Subcutaneous abdominal adipose tissue (tissue), 5 donors: ENCODE data around the gene POC1B.

ENCODE experiments used
- H3K27ac ChIP-seq: one replicate; pipeline ENCODE4 v1.7.0; 2013; ENCODE audit warnings: low read depth, mild to moderate bottlenecking, inconsistent platforms, low read length, moderate library complexity
- H3K27me3 ChIP-seq, 5 donors: one replicate each; pipeline ENCODE4 v1.7.0; 2013; ENCODE audit warnings: low read length in 5 of 5, inconsistent platforms in 1 of 5; ENCODE audit not compliant: control insufficient read depth in 5 of 5, insufficient read depth in 4 of 5
- H3K36me3 ChIP-seq, 5 donors: one replicate each; pipeline ENCODE4 v1.7.0; 2013; ENCODE audit warnings: low read length in 5 of 5; ENCODE audit not compliant: control insufficient read depth in 5 of 5, insufficient read depth in 5 of 5
- H3K4me1 ChIP-seq, 5 donors: one replicate each; pipeline ENCODE4 v1.7.0; 2013; ENCODE audit warnings: low read length in 5 of 5, mild to moderate bottlenecking in 3 of 5, moderate library complexity in 1 of 5; ENCODE audit not compliant: control insufficient read depth in 5 of 5, insufficient read depth in 5 of 5
- H3K4me3 ChIP-seq, 5 donors: one replicate each; pipeline ENCODE4 v1.7.0; 2013; ENCODE audit warnings: low read length in 5 of 5, low read depth in 1 of 5
- H3K9ac ChIP-seq, 5 donors: one replicate each; pipeline ENCODE4 v1.7.0; 2013; ENCODE audit warnings: low read length in 5 of 5, mild to moderate bottlenecking in 4 of 5, moderate library complexity in 3 of 5
- H3K9me3 ChIP-seq, 5 donors: one replicate each; pipeline ENCODE4 v1.7.0; 2013; ENCODE audit warnings: low read length in 5 of 5; ENCODE audit not compliant: control insufficient read depth in 5 of 5
- donor health status: healthy.
- donor health status: healthy.
- donor health status: healthy.
- donor health status: healthy.
- donor health status: healthy.

The POC1B gene

DNA sequence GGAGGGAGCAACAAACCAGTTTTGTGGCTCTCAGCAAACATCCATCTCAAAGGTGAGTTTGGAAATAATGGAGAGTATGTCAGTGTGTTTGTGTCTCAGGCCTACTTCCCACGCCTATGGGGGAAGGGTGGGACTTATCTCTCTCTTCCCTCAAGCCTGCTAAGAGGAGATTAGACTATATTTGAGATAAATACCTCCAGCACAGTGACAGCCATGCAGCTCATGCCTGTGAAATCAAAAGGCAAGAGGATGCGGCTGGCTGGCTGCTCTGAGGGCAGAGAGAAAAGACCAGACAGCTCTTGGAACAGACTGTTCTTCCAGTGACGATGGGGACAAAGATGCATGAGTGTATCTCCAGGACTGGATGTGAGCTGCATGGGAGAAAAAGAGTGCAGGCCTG, 14.7 kb upstream of the POC1B start:
- H3K27me3 ChIP-seq = no peaks in the 10 kb centered on the region
- H3K4me1 ChIP-seq = peaks cover 0 to 16% (median 7%) of the 10 kb centered on the region in 5 donors
- no peaks in the 10 kb centered on the region for H3K9me3 ChIP-seq
- H3K4me3 ChIP-seq = no peak overlapping the region
- no peak overlapping the region for H3K27ac ChIP-seq
- H3K36me3 ChIP-seq = peaks cover 0 to 8% (median 0%) of the 10 kb centered on the region in 5 donors
- H3K9ac ChIP-seq = no peak overlapping the region

DNA sequence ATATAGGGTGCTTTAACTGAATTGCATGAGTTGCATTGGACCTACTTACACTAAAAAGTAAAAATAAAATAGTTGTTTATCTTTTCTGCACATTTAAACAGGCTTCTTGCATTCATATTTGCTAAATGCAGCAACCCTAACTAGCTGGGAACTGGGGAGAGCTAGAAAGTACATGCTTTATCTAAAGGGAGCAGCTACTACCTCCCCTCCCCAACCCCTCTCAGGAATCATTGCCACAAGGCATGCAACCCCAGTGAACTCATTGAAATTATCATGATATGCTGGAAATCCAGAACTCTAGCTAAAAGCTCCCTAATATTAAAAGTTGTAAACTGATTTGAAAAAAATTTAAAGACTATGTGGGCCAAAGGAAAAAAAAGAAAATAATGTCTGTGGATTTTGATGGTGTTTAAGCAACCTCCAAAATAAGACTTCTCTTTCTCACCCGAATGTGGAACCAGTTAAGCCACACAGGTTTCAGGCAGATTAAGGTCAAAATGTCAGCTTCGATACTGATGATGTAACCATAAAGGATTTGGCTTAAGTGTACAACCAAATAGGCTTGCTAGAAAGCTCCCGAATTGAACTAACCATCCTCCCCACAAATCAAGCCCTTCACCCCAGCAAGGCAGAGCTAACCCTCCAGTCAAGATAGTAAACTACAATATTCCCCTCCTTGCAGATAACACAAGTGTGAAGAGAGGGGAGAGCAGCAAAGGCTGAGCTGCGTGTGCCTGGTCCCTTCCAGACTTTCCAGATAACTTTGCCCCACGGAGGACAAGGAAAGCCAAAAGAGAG, 13.8 kb upstream of the POC1B start:
- no peaks in the 10 kb centered on the region for H3K27me3 ChIP-seq
- H3K4me3 ChIP-seq = no peak overlapping the region
- no peaks in the 10 kb centered on the region for H3K9me3 ChIP-seq
- H3K4me1 ChIP-seq = peaks cover 0 to 8% (median 7%) of the 10 kb centered on the region in 5 donors
- no peak overlapping the region for H3K27ac ChIP-seq
- H3K9ac ChIP-seq = no peak overlapping the region
- peaks cover 0 to 8% (median 0%) of the 10 kb centered on the region in 5 donors for H3K36me3 ChIP-seq

DNA sequence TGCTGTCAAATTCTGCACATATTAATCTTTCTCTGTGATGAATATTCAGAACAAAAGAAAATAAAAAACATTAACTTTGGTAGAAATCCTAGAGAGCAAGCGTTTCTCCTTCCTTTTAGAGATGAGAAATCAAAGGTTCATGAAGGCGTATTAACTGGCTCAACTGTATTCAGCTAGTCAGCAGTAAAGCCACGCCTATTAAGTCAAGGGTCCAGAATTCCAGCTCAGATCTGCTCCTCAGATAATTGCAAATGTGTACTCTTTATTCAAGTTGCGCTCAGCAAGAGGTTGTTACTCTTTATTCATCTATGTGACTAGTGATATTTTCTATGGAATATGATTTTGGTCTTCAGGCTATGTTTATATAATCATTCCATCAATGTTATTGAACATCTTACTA, 13.1 kb upstream of the POC1B start:
- Histone ChIP-seq H3K27me3 (no peaks in the 10 kb centered on the region), H3K9ac (no peak overlapping the region), H3K36me3 (peaks cover 0 to 8% (median 0%) of the 10 kb centered on the region in 5 donors), H3K4me3 (no peak overlapping the region), H3K27ac (no peak overlapping the region), H3K4me1 (peaks cover 0 to 7% (median 7%) of the 10 kb centered on the region in 5 donors), H3K9me3 (no peaks in the 10 kb centered on the region)

GRCh38 chr12:89537389-89537788, 11.5 kb upstream of the POC1B start:
- Histone ChIP-seq H3K9ac (no peak overlapping the region), H3K36me3 (peaks cover 0 to 8% (median 0%) of the 10 kb centered on the region in 5 donors), H3K27me3 (no peaks in the 10 kb centered on the region), H3K4me1 (no peaks in the 10 kb centered on the region), H3K4me3 (no peak overlapping the region), H3K27ac (no peak overlapping the region), H3K9me3 (no peaks in the 10 kb centered on the region)

GRCh38 chr12:89529738-89530137, 3.9 kb upstream of the POC1B start:
- Histone ChIP-seq H3K4me3 (no peak overlapping the region), H3K4me1 (peaks cover 0 to 13% (median 10%) of the 10 kb centered on the region in 5 donors), H3K36me3 (no peaks in the 10 kb centered on the region), H3K27me3 (no peaks in the 10 kb centered on the region), H3K9me3 (no peaks in the 10 kb centered on the region), H3K27ac (no peak overlapping the region), H3K9ac (no peak overlapping the region)

- Histone ChIP-seq H3K9me3 (no peaks in the 10 kb centered on the region), H3K27me3 (no peaks in the 10 kb centered on the region), H3K4me3 (no peak overlapping the region), H3K4me1 (peaks cover under 1 to 23% (median 22%) of the 10 kb centered on the region in 5 donors), H3K36me3 (no peaks in the 10 kb centered on the region), H3K27ac (no peak overlapping the region), H3K9ac (no peak overlapping the region)
These were observed 2.6 kb upstream of the POC1B start for GRCh38 chr12:89528434-89528833.

DNA sequence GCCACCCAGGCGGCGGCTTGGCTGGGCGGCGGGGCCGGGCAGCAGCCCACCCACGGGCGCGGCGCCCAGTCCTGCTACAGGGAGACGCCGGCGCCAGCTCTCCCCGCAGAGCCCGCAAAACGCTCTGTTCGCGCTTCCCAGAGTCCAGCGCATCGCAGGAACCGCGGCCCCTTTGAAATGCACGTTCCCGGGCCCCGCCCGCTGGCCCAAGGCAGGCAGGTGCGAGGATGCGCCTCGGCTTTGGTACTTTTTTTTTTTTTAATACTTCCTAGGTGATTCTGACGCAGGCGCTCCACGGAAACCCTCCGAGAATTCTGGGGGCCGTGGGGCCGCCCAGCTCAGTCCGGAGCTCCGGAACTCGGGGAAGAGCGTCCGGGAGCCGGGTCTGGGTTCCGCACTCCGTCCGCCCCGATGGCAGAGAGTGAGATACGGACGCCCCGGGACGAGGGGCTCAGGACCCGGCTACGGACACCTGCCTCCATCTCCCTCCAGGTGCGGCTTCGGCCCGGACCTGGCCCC, 483 bp downstream of the POC1B start:
- no peaks in the 10 kb centered on the region for H3K9me3 ChIP-seq
- peak overlapping the region; percentile 93 to 96 (median 94) for H3K9ac ChIP-seq
- peaks cover 0 to 2% (median 0%) of the 10 kb centered on the region in 5 donors for H3K36me3 ChIP-seq
- H3K4me3 ChIP-seq = peak overlapping the region; percentile 82 to 99 (median 97)
- H3K27ac ChIP-seq = peak overlapping the region; percentile 92
- peaks cover 2 to 45% (median 41%) of the 10 kb centered on the region in 5 donors for H3K4me1 ChIP-seq
- no peaks in the 10 kb centered on the region for H3K27me3 ChIP-seq

DNA sequence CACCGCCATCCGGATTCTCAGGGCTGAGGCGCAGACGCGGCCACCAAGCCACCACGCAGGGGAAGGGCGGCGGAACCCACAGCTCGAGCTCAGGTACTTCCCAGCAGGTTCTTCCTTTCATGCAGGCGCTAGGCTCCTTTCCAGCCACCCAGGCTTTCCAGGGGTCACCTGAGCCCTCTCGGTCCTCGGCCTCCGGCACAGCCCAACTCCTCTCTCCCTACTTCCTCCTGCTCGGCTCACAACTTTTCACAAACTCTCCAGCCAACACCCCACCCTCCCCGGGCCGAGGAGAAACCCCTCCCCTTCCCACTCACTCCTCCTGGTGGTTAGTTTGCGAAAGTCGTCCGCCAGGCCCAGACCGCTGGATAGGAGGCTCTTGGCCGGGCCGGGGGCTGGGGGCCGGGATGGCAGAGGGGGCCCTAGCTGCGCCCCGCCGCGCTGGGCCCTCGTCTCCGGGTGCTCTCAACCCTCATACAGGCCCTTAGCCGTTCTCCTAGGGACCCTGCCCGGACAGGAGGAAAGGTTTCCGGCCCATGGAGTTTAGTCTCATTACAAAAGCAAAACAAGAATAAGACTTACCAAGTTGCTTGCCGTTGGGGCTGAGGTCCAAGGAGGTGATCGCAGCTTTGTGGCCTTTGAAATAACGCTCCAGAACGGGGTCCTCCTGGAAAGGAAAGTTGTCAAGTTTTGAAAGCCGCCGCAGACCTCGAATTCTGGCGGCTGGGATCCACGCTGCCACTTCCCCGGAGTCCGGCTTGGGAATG, 1.1 kb downstream of the POC1B start, which contains the start of gene GALNT4:
TSS of gene GALNT4 (minus strand) at position 256 of the 764 bp plus-strand sequence. CDS start at position 9, 247 bp downstream.
- Histone ChIP-seq H3K27ac (peak within 1 kb of the TSS; percentile 92), H3K27me3 (no peaks in the 10 kb centered on the region), H3K9me3 (no peaks in the 10 kb centered on the region), H3K4me1 (peaks cover 2 to 45% (median 41%) of the 10 kb centered on the region in 5 donors), H3K9ac (peak within 1 kb of the TSS; percentile 93 to 96 (median 94)), H3K36me3 (peaks cover 0 to 2% (median 0%) of the 10 kb centered on the region in 5 donors), H3K4me3 (peak within 1 kb of the TSS; percentile 82 to 99 (median 97))

DNA sequence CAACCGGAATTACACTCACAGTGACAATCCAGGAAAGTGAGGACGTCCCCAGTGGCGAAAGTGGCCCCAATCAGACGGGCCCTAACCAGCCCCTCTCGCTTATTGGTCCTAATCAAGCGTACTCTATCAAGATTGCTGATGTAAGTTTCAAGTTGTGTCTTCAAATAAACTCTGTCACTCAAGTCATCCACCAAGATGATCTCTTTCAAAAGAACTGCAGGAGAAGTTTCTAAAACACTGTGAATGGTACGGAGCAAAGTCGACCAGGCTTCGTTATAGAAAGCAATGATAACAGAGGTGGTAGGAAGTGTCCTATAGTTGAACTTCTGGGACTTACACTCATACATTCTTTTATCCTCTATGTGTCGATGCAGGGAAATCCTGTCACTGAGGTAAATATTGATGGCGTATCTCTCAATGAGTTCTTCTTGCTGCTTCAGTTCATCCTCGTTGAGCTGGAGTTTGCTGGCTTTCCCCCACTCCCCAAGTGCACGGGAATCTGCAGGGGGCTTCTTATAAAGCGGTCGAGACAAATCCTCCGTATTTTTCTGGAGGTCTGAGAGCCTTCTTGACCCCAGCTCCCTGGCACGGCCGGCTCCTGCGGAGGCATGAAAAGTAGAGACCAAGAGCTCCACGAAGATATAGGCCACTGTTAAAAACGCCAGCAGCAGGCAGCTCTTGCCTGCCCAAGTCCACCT, 1.9 kb downstream of the POC1B start:
- H3K36me3 ChIP-seq = peaks cover 0 to 2% (median 0%) of the 10 kb centered on the region in 5 donors
- peak overlapping the region; percentile 92 to 96 (median 94) for H3K9ac ChIP-seq
- peaks cover 2 to 45% (median 41%) of the 10 kb centered on the region in 5 donors for H3K4me1 ChIP-seq
- no peaks in the 10 kb centered on the region for H3K9me3 ChIP-seq
- H3K4me3 ChIP-seq = peak overlapping the region; percentile 78 to 99 (median 97)
- H3K27me3 ChIP-seq = no peaks in the 10 kb centered on the region
- peak overlapping the region; percentile 92 for H3K27ac ChIP-seq
